ENCODE measurements around the gene ZNF746. TPM values are rescaled to one million over a fixed set of nuclear protein-coding genes. Genes with fewer than 3 reads are reported as not detected.

Gene ZNF746
- total and polyA plus RNA-seq, 9 of the 15 experiments (the other 6 are each of a cell fraction or from before 2014, with no cell fraction given) = 1.7 to 31.6 (median 13.3) TPM

GRCh38 chr7:149532654-149533053 is 35.0 kb upstream of the ZNF746 start:
- Histone ChIP-seq H3K9ac (ENCODE audit: insufficient read depth in 1 of 2, low read depth in 2 of 2, low read length in 2 of 2) (no peak overlapping the region), H3K4me1 (replicated peaks in 1 of 2; ENCODE audit: control insufficient read depth in 2 of 2, insufficient read depth in 2 of 2, low read length in 2 of 2) (no peaks in the 10 kb centered on the region), H3K79me2 (ENCODE audit: control insufficient read depth, insufficient read depth, low read length) (no peaks in the 10 kb centered on the region), H3K9me1 (ENCODE audit: control insufficient read depth, insufficient read depth, low read length) (no peaks in the 10 kb centered on the region), H3K4me2 (ENCODE audit: insufficient read depth, low read length) (no peak overlapping the region), H2AFZ (ENCODE audit: low read depth, low read length) (no peak overlapping the region), H4K20me1 (replicated peaks; ENCODE audit: control insufficient read depth, insufficient read depth, low read length) (no peaks in the 10 kb centered on the region), H3K9me3 (replicated peaks; ENCODE audit: control insufficient read depth, insufficient read depth, low read depth, low read length) (peaks cover 22% of the 10 kb centered on the region), H3K27me3 (ENCODE audit: control insufficient read depth in 2 of 2, insufficient read depth in 2 of 2, low read length in 2 of 2) (no peaks in the 10 kb centered on the region), H3K27ac (ENCODE audit: extremely low read depth, low read depth, low read length) (no peak overlapping the region), H3K36me3 (ENCODE audit: control insufficient read depth, insufficient read depth, low read length) (no peaks in the 10 kb centered on the region), H3K4me3 (no peak overlapping the region)
- in situ Hi-C loops (cut with MboI) = no loop called here
- WGBS (ENCODE audit: insufficient coverage, low coverage, missing lambda C conversion rate) = 0% methylated on average over 1 of the region's 1 CpG
- DNase-seq (ENCODE audit: extremely low read depth in 1 of 4, low spot score in 3 of 4) (no peak), FAIRE-seq (no peak), ATAC-seq (no peak)
- CTCF ChIA-PET (ENCODE audit: low intra/inter-chr PET ratio) = no interaction called here
- no TSS peak for BruUV-seq (replicated peaks)
- POLR2A ChIA-PET = interaction anchor here (0.6 kb wide), 1 partner anchor 77 kb away, joined by 3 read pairs; no protein-coding TSS in a partner anchor
- intact Hi-C loops (cut with micrococcal nuclease) = no loop called here
- no peak for TF ChIP-seq SFPQ (IDR thresholded peaks at IDR 0.05; ENCODE audit: low read depth, low read length)
- TF ChIP-seq FIP1L1 (IDR thresholded peaks at IDR 0.05; ENCODE audit: low read depth, low read length, poor library complexity, severe bottlenecking) = no peak
- TF ChIP-seq XRCC3 (IDR thresholded peaks at IDR 0.05) = peak; percentile 76; the same call in 1 of the 2 replicates
- TF ChIP-seq ZBED1 (IDR thresholded peaks at IDR 0.05) = no peak
- no peak for TF ChIP-seq ZBTB9 (CRISPR knock-in tag; IDR thresholded peaks at IDR 0.05)
- TF ChIP-seq CC2D1A (IDR thresholded peaks at IDR 0.05) = no peak
- no peak for TF ChIP-seq DDX20 (tag; IDR thresholded peaks at IDR 0.05; ENCODE audit: low read depth)
- no peak for TF ChIP-seq KAT7 (CRISPR knock-in tag; IDR thresholded peaks at IDR 0.05; ENCODE audit: borderline replicate concordance)
- TF ChIP-seq ZNF347 (CRISPR knock-in tag; IDR thresholded peaks at IDR 0.05; ENCODE audit: low read depth) = no peak
- TF ChIP-seq NONO (IDR thresholded peaks at IDR 0.05; ENCODE audit: low read depth in 2 of 2, low read length in 1 of 2) = no peak
- no peak for TF ChIP-seq RBFOX2 (IDR thresholded peaks at IDR 0.05; ENCODE audit: low read depth, low read length)
- no peak for TF ChIP-seq MECOM (CRISPR knock-in tag; IDR thresholded peaks at IDR 0.05)
- TF ChIP-seq HDAC1 (IDR thresholded peaks at IDR 0.05) = no peak
- TF ChIP-seq CBX3 (IDR thresholded peaks at IDR 0.05; ENCODE audit: borderline replicate concordance in 1 of 2, low read length in 2 of 2) = peak in 1 of 2 experiments; percentile 78; a peak in 2 of 3 replicates
- TF ChIP-seq BRF2 (IDR thresholded peaks at IDR 0.05; ENCODE audit: borderline replicate concordance, insufficient read depth, insufficient read length) = no peak
- no peak for TF ChIP-seq ZNF41 (CRISPR knock-in tag; conservative IDR thresholded peaks at IDR 0.05)
- TF ChIP-seq TFAM (CRISPR knock-in tag; conservative IDR thresholded peaks at IDR 0.05) = no peak
- no peak for TF ChIP-seq TEAD4 (IDR thresholded peaks at IDR 0.05; ENCODE audit: low read length)
- no peak for TF ChIP-seq TEAD4 (CRISPR knock-in tag; IDR thresholded peaks at IDR 0.05; ENCODE audit: borderline replicate concordance)
- TF ChIP-seq HLTF (IDR thresholded peaks at IDR 0.05) = 0 out of 2 replicates have a peak, but pooled peaks have one; percentile 39
- no peak for TF ChIP-seq L3MBTL2 (IDR thresholded peaks at IDR 0.05)
- no peak for TF ChIP-seq ZNF316 (IDR thresholded peaks at IDR 0.05)

All from K562 (cell line).